Measurements from ENCODE around the gene CLDN25. TPM values are rescaled to one million over a fixed set of nuclear protein-coding genes. Genes with fewer than 3 reads are reported as not detected.

Gene CLDN25
- total and polyA plus RNA-seq, 2 experiments from 2014 or later = not detected

GRCh38 chr11:113818426-113818825 lies 38.8 kb downstream of the CLDN25 start:
- no peak overlapping the region for H2AFZ ChIP-seq
- TF ChIP-seq EZH2phosphoT487 (IDR thresholded peaks at IDR 0.05; ENCODE audit: low read depth, severe bottlenecking, unreplicated experiment) (no peak), CTCF (IDR thresholded peaks at IDR 0.05; ENCODE audit: poor library complexity) (no peak), EZH2 (IDR thresholded peaks at IDR 0.05; ENCODE audit: borderline replicate concordance) (no peak)
- H3K79me2 ChIP-seq = no peaks in the 10 kb centered on the region
- H3K27ac ChIP-seq = no peak overlapping the region
- no peaks in the 10 kb centered on the region for H3K27me3 ChIP-seq
- H4K20me1 ChIP-seq (ENCODE audit: insufficient read depth, poor library complexity, severe bottlenecking) = no peaks in the 10 kb centered on the region
- H3K4me3 ChIP-seq = no peak overlapping the region
- no peaks in the 10 kb centered on the region for H3K36me3 ChIP-seq (replicated peaks; ENCODE audit: insufficient read depth, low read depth)
- no peaks in the 10 kb centered on the region for H3K9me2 ChIP-seq (replicated peaks; ENCODE audit: insufficient read depth)
- no peaks in the 10 kb centered on the region for H3K4me1 ChIP-seq (ENCODE audit: insufficient read depth)
- WGBS (ENCODE audit: low lambda C conversion rate, missing lambda C conversion rate) = 98% methylated on average over 3 of the region's 3 CpGs
- no peak for DNase-seq (ENCODE audit: low spot score)
- no peaks in the 10 kb centered on the region for H3K9me3 ChIP-seq (ENCODE audit: low read depth)
- no peak overlapping the region for H3K4me2 ChIP-seq

GRCh38 chr11:113827477-113827876 lies 47.9 kb downstream of the CLDN25 start:
- Histone ChIP-seq H3K9me3 (ENCODE audit: low read depth) (no peaks in the 10 kb centered on the region), H4K20me1 (ENCODE audit: insufficient read depth, poor library complexity, severe bottlenecking) (no peaks in the 10 kb centered on the region), H3K36me3 (replicated peaks; ENCODE audit: insufficient read depth, low read depth) (no peaks in the 10 kb centered on the region), H3K27ac (no peak overlapping the region), H3K9me2 (replicated peaks; ENCODE audit: insufficient read depth) (no peaks in the 10 kb centered on the region), H3K79me2 (no peaks in the 10 kb centered on the region), H3K4me2 (no peak overlapping the region), H3K27me3 (no peaks in the 10 kb centered on the region), H2AFZ (no peak overlapping the region), H3K4me3 (no peak overlapping the region), H3K4me1 (ENCODE audit: insufficient read depth) (no peaks in the 10 kb centered on the region)
- TF ChIP-seq EZH2 (IDR thresholded peaks at IDR 0.05; ENCODE audit: borderline replicate concordance) = no peak
- TF ChIP-seq EZH2phosphoT487 (IDR thresholded peaks at IDR 0.05; ENCODE audit: low read depth, severe bottlenecking, unreplicated experiment) = no peak
- TF ChIP-seq CTCF (IDR thresholded peaks at IDR 0.05; ENCODE audit: poor library complexity) = no peak
- DNase-seq (ENCODE audit: low spot score) = no peak
- 96% methylated on average over 3 of the region's 3 CpGs for whole genome bisulfite sequencing (ENCODE audit: low lambda C conversion rate, missing lambda C conversion rate)

- no peaks in the 10 kb centered on the region for H4K20me1 ChIP-seq (ENCODE audit: insufficient read depth, poor library complexity, severe bottlenecking)
- 100% methylated on average over 1 of the region's 1 CpG for WGBS (ENCODE audit: low lambda C conversion rate, missing lambda C conversion rate)
Observed at GRCh38 chr11:113828191-113828590, 48.6 kb downstream of the CLDN25 start.

More at GRCh38 chr11:113828191-113828590, 48.6 kb downstream of the CLDN25 start:
- Histone ChIP-seq H3K4me1 (ENCODE audit: insufficient read depth) (no peaks in the 10 kb centered on the region), H2AFZ (no peak overlapping the region), H3K79me2 (no peaks in the 10 kb centered on the region), H3K4me2 (no peak overlapping the region), H3K9me3 (ENCODE audit: low read depth) (no peaks in the 10 kb centered on the region), H3K27ac (no peak overlapping the region), H3K4me3 (no peak overlapping the region), H3K27me3 (no peaks in the 10 kb centered on the region), H3K36me3 (replicated peaks; ENCODE audit: insufficient read depth, low read depth) (no peaks in the 10 kb centered on the region), H3K9me2 (replicated peaks; ENCODE audit: insufficient read depth) (no peaks in the 10 kb centered on the region)
- DNase-seq (ENCODE audit: low spot score) = no peak
- no peak for TF ChIP-seq EZH2 (IDR thresholded peaks at IDR 0.05; ENCODE audit: borderline replicate concordance)
- TF ChIP-seq CTCF (IDR thresholded peaks at IDR 0.05; ENCODE audit: poor library complexity) = no peak
- no peak for TF ChIP-seq EZH2phosphoT487 (IDR thresholded peaks at IDR 0.05; ENCODE audit: low read depth, severe bottlenecking, unreplicated experiment)
